Endothelial cell of umbilical vein (primary cell): ENCODE results near the gene RNF145. TPM values are rescaled to one million over a fixed set of nuclear protein-coding genes. Genes with fewer than 3 reads are reported as not detected.

ENCODE experiments used
- BruUV-seq: library from RNA; stranded (reverse); fragments of 400-500 nt; replicated peaks from 2 replicates; lab custom pipeline; 2021; lab: Mats Ljungman, UMichigan
- CTCF ChIA-PET: fragments of 300-600, 350-600 bp; sonication (Branson Sonifier 250); formaldehyde crosslinking; loops from one replicate; lab custom pipeline; 2021; ENCODE audit warnings: antibody characterized with exemption, inconsistent platforms; lab: Charles Lee
- POLR2A ChIA-PET: fragments of 300-600, 350-600 bp; sonication (Branson Sonifier 250); formaldehyde crosslinking; loops from one replicate; lab custom pipeline; 2021; ENCODE audit warnings: antibody characterized with exemption, inconsistent platforms; lab: Charles Lee
- DNase-seq: peaks from one replicate; pipeline ENCODE4 v3.0.0-alpha.2; 2011; ENCODE audit warnings: low read depth, low spot score
- FAIRE-seq: peaks from 2 replicates; lab custom pipeline; 2011; peaks lifted over from hg19 to GRCh38; lab: Jason Lieb, UNC
- H2AFZ ChIP-seq: 2 replicates; pipeline ENCODE4 v1.6.0; 2012; ENCODE audit warnings: low read depth, low read length, control low read depth, inconsistent platforms
- H3K27ac ChIP-seq: 2 replicates; pipeline ENCODE4 v1.5.1; 2011; ENCODE audit warnings: low read depth, mild to moderate bottlenecking, control low read depth, low read length, moderate library complexity; ENCODE audit not compliant: insufficient read depth
- H3K27me3 ChIP-seq, 2 experiments: 2 replicates each; pipeline versions ENCODE4 v1.6.0 to v1.6.1; 2011; ENCODE audit warnings: low read length in 2 of 2, mixed read lengths in 1 of 2; ENCODE audit not compliant: control insufficient read depth in 2 of 2, insufficient read depth in 2 of 2
- H3K36me3 ChIP-seq, 2 experiments: 2 replicates in 1 of 2; 3 replicates in 1 of 2; pipeline ENCODE4 v1.5.1; 2011; ENCODE audit warnings: low read length in 2 of 2, mild to moderate bottlenecking in 1 of 2, moderate library complexity in 1 of 2; ENCODE audit not compliant: control insufficient read depth in 2 of 2, insufficient read depth in 2 of 2; ENCODE audit errors: extremely low read depth in 1 of 2
- H3K4me1 ChIP-seq: 3 replicates; pipeline ENCODE4 v1.5.1; 2011; ENCODE audit warnings: mild to moderate bottlenecking, low read length; ENCODE audit not compliant: control insufficient read depth, insufficient read depth; ENCODE audit errors: extremely low read depth
- H3K4me2 ChIP-seq: 2 replicates; pipeline ENCODE4 v1.6.1; 2011; ENCODE audit warnings: low read length, control low read depth, mixed read lengths; ENCODE audit not compliant: insufficient read depth
- H3K4me3 ChIP-seq, 3 experiments: fragments of 200-600 bp in 1 of 3; sonication (generic), shearing (Covaris generic) in 1 of 3; replicated peaks in 1 of 3; 2 replicates each; pipeline ENCODE4 v1.5.1; 2011 to 2016; ENCODE audit warnings: control low read depth in 3 of 3, low read length in 3 of 3, mild to moderate bottlenecking in 2 of 3, inconsistent platforms in 1 of 3, low read depth in 1 of 3, moderate library complexity in 1 of 3; ENCODE audit not compliant: insufficient read depth in 1 of 3
- H3K79me2 ChIP-seq: 2 replicates; pipeline ENCODE4 v1.6.0; 2012; ENCODE audit warnings: low read length, inconsistent platforms; ENCODE audit not compliant: control insufficient read depth, insufficient read depth
- H3K9ac ChIP-seq: replicated peaks from 2 replicates; pipeline ENCODE3; 2011; ENCODE audit warnings: low read length, control low read depth; ENCODE audit not compliant: insufficient read depth; ENCODE audit errors: extremely low read depth
- H3K9me1 ChIP-seq: replicated peaks from 3 replicates; pipeline ENCODE4 v1.6.0; 2011; ENCODE audit warnings: mild to moderate bottlenecking, low read length; ENCODE audit not compliant: control insufficient read depth, insufficient read depth; ENCODE audit errors: extremely low read depth
- H3K9me3 ChIP-seq: replicated peaks from 2 replicates; pipeline ENCODE4 v1.5.1; 2012; ENCODE audit warnings: low read length, inconsistent platforms; ENCODE audit not compliant: control insufficient read depth, insufficient read depth
- H4K20me1 ChIP-seq: replicated peaks from 2 replicates; pipeline ENCODE3; 2011; ENCODE audit warnings: mild to moderate bottlenecking, low read length; ENCODE audit not compliant: control insufficient read depth, insufficient read depth; ENCODE audit errors: extremely low read depth
- EZH2 ChIP-seq: IDR thresholded peaks from 2 replicates; pipeline ENCODE4 v1.6.1; 2012; ENCODE audit warnings: borderline replicate concordance, low read depth, mild to moderate bottlenecking, moderate library complexity, low read length, inconsistent platforms; ENCODE audit not compliant: severe bottlenecking
- FOS ChIP-seq: IDR thresholded peaks from 2 replicates; pipeline ENCODE4 v1.6.1; 2011; ENCODE audit warnings: mild to moderate bottlenecking, low read length, moderate library complexity, borderline replicate concordance; ENCODE audit not compliant: insufficient read depth
- GATA2 ChIP-seq: IDR thresholded peaks from 2 replicates; pipeline ENCODE4 v1.7.0; 2011; ENCODE audit warnings: low read depth, mild to moderate bottlenecking, moderate library complexity, mixed read lengths, low read length; ENCODE audit not compliant: insufficient read length, insufficient read depth
- JUN ChIP-seq: IDR thresholded peaks from 2 replicates; pipeline ENCODE4 v1.6.1; 2011; ENCODE audit warnings: borderline replicate concordance, low read depth; ENCODE audit not compliant: insufficient read length, insufficient read depth
- MYC ChIP-seq: IDR thresholded peaks from one replicate; pipeline ENCODE4 v1.6.1; 2011; ENCODE audit warnings: mild to moderate bottlenecking, low read depth, low read length
- POLR2A ChIP-seq: IDR thresholded peaks from 2 replicates; pipeline ENCODE4 v1.6.1; 2012; ENCODE audit warnings: low read depth, mild to moderate bottlenecking, control low read depth, low read length
- POLR2AphosphoS5 ChIP-seq: IDR thresholded peaks from 2 replicates; pipeline ENCODE4 v1.6.1; 2012; ENCODE audit warnings: low read depth, mild to moderate bottlenecking, control low read depth, low read length, moderate library complexity; ENCODE audit not compliant: insufficient read depth
- dilution Hi-C: fragments of 300-500 bp; cut with MboI; formaldehyde crosslinking; loops from one replicate; pipeline ENCODE4 v1.15.0; 2019; ENCODE audit warnings: low sequenced_read_pairs; ENCODE audit not compliant: extremely low pct_ligation_motif_present
- intact Hi-C: fragments of 100-400 bp; cut with micrococcal nuclease; formaldehyde crosslinking; loops from one replicate; pipeline ENCODE4 v1.10.0; 2022
- polyA plus RNA-seq, 4 experiments: library from polyadenylated mRNA; depleted of rRNA in 3 of 4; stranded (reverse) in 3 of 4; unstranded in 1 of 4; fragments of >200 nt; gene quantifications; 2 replicates each; pipeline versions ENCODE4 v1.2.1 to v1.2.3, GENCODE V29; 2011 to 2012; ENCODE audit warnings: missing spikeins in 1 of 4
- total RNA-seq: library from RNA; stranded (reverse); gene quantifications from 2 replicates; pipeline ENCODE4 v1.2.3, GENCODE V29; 2021
- TF ChIP-seq, protein P1 (sequence below), 2 donors: IDR thresholded peaks; 1 replicate in 1 of 2; 2 replicates in 1 of 2; pipeline ENCODE4 v1.5.1; 2011; ENCODE audit warnings: low read length in 2 of 2, mild to moderate bottlenecking in 2 of 2, moderate library complexity in 2 of 2, control low read depth in 1 of 2, inconsistent platforms in 1 of 2, low read depth in 1 of 2; ENCODE audit not compliant: insufficient read depth in 1 of 2; ENCODE audit errors: extremely low read depth in 1 of 2
- TF ChIP-seq, protein P2 (sequence below): IDR thresholded peaks from 2 replicates; pipeline ENCODE4 v1.6.1; 2011; ENCODE audit not compliant: insufficient read depth, insufficient read length

RNF145 gene
- total and polyA plus RNA-seq, 2 donors (not counting 3 experiments of a cell fraction or from before 2014, with no cell fraction given): 39.4 to 62.3 TPM

DNA sequence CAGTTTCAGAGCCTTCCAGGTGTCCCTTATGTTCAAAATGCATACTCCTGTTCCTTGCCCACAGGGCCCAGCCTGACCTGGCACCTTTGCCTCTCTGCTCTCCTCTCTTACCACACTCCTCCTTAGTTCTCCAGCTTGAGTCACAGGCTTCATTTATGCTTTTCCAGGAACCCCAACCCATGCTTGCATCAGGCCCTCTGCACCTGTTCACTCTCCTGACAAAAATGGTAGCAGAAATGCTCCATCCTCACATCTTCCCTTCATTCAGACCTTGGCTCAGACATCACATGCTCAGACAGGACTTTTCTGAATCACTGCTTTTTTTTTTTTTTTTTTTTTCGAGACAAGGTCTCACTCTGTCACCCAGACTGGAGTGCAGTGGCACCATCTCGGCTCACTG is 15.1 kb upstream of the RNF145 start:
- no TSS peak for BruUV-seq
- Histone ChIP-seq H3K79me2 (no peaks in the 10 kb centered on the region), H3K4me1 (no peaks in the 10 kb centered on the region), H3K9me1 (no peaks in the 10 kb centered on the region), H3K27me3 (peaks cover 4 to 6% of the 10 kb centered on the region in 2 experiments), H3K9me3 (no peaks in the 10 kb centered on the region), H3K27ac (no peak overlapping the region), H3K4me2 (no peak overlapping the region), H2AFZ (no peak overlapping the region), H3K9ac (no peak overlapping the region), H3K36me3 (no peaks in the 10 kb centered on the region), H3K4me3 (no peak overlapping the region), H4K20me1 (no peaks in the 10 kb centered on the region)
- FAIRE-seq (no peak), DNase-seq (no peak)
- POLR2A ChIA-PET: no interaction called here
- dilution Hi-C loops: no loop called here
- TF ChIP-seq, protein P1, sequence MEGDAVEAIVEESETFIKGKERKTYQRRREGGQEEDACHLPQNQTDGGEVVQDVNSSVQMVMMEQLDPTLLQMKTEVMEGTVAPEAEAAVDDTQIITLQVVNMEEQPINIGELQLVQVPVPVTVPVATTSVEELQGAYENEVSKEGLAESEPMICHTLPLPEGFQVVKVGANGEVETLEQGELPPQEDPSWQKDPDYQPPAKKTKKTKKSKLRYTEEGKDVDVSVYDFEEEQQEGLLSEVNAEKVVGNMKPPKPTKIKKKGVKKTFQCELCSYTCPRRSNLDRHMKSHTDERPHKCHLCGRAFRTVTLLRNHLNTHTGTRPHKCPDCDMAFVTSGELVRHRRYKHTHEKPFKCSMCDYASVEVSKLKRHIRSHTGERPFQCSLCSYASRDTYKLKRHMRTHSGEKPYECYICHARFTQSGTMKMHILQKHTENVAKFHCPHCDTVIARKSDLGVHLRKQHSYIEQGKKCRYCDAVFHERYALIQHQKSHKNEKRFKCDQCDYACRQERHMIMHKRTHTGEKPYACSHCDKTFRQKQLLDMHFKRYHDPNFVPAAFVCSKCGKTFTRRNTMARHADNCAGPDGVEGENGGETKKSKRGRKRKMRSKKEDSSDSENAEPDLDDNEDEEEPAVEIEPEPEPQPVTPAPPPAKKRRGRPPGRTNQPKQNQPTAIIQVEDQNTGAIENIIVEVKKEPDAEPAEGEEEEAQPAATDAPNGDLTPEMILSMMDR (IDR thresholded peaks at IDR 0.05; ENCODE audit: extremely low read depth in 1 of 2, insufficient read depth in 1 of 2, low read depth in 1 of 2, low read length in 2 of 2): no peak
- TF ChIP-seq MYC (no peak), POLR2AphosphoS5 (no peak)
- CTCF ChIA-PET: no interaction called here
- intact Hi-C loops: no loop called here

DNA sequence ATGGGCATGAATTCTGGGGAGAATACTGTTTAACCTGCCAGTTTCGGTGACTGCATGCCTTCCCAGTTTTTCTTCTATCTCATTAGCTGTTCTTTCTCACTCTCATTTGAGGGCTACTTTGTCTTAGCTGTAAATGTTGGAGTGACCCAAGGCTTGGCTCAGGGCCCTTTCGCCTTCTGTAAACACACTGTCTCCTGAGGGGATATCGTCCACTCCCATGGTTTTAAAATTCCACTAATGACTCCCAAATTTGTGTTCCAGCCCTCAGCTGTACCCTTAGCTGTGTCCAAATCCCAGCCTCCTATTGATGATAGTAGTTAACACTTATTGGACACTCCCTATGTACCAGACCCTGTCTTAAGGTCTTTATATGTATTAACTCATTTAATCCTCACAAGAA is 14.1 kb upstream of the RNF145 start:
- Histone ChIP-seq H3K4me2 (no peak overlapping the region), H3K4me3 (no peak overlapping the region), H2AFZ (no peak overlapping the region), H3K9me3 (no peaks in the 10 kb centered on the region), H3K9ac (no peak overlapping the region), H3K27me3 (peaks cover 4 to 6% of the 10 kb centered on the region in 2 experiments), H3K4me1 (no peaks in the 10 kb centered on the region), H3K79me2 (no peaks in the 10 kb centered on the region), H4K20me1 (no peaks in the 10 kb centered on the region), H3K9me1 (no peaks in the 10 kb centered on the region), H3K36me3 (no peaks in the 10 kb centered on the region), H3K27ac (no peak overlapping the region)
- no peak for DNase-seq
- no peak for FAIRE-seq
- TF ChIP-seq, protein P1 (IDR thresholded peaks at IDR 0.05; ENCODE audit: extremely low read depth in 1 of 2, insufficient read depth in 1 of 2, low read depth in 1 of 2, low read length in 2 of 2): no peak
- no peak for TF ChIP-seq POLR2A
- TF ChIP-seq, protein P2, sequence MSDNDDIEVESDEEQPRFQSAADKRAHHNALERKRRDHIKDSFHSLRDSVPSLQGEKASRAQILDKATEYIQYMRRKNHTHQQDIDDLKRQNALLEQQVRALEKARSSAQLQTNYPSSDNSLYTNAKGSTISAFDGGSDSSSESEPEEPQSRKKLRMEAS: no peak
- TF ChIP-seq FOS: no peak
- no peak for TF ChIP-seq JUN
- no peak for TF ChIP-seq EZH2
- TF ChIP-seq GATA2: no peak
- no peak for TF ChIP-seq POLR2AphosphoS5
- TF ChIP-seq MYC: no peak
- BruUV-seq: no TSS peak
- POLR2A ChIA-PET: no interaction called here
- intact Hi-C loops (no loop called here), dilution Hi-C loops (no loop called here)
- CTCF ChIA-PET: interaction anchor here (0.8 kb wide), 1 partner anchor 67 kb away, joined by 3 read pairs; no protein-coding TSS in a partner anchor
